HCT116 (cell line): ENCODE measurements around the gene LDLRAD4. TPM values are rescaled to one million over a fixed set of nuclear protein-coding genes. Genes with fewer than 3 reads are reported as not detected.

Source experiments
- ATAC-seq: fragments of 200-7000 bp; cut with Tn5 transposase; 2 replicates; pipeline ENCODE4 v1.9.1; 2020; ENCODE audit warnings: mild to moderate bottlenecking, moderate library complexity
- BruUV-seq: library from RNA; stranded (reverse); fragments of 400-500 nt; replicated peaks from 2 replicates; lab custom pipeline; 2021; lab: Mats Ljungman, UMichigan
- CTCF ChIA-PET: fragments of 300-600 bp; sonication (Branson Sonifier 250); formaldehyde crosslinking; loops from one replicate; lab custom pipeline; 2021; ENCODE audit warnings: antibody characterized with exemption; lab: Charles Lee
- POLR2A ChIA-PET: fragments of 300-600, 350-600 bp; sonication (Branson Sonifier 250); formaldehyde crosslinking; loops from one replicate; lab custom pipeline; 2021; ENCODE audit warnings: antibody characterized with exemption; lab: Charles Lee
- RAD21 ChIA-PET, 2 experiments: fragments of 300-600 bp; sonication (Branson Sonifier 250); formaldehyde crosslinking; loops; one replicate each; lab custom pipeline; 2023; ENCODE audit warnings: low total read pairs in 2 of 2; ENCODE audit not compliant: uncharacterized antibody in 2 of 2, unreplicated experiment in 2 of 2, low non-redundant PET in 1 of 2; lab: Charles Lee
- DNase-seq: peaks from one replicate; pipeline ENCODE4 v3.0.0-alpha.2; 2010; ENCODE audit warnings: low read depth, low spot score
- H2AFZ ChIP-seq: fragments of 200-600 bp; shearing (Covaris generic), sonication (generic); 2 replicates; pipeline ENCODE4 v1.6.1; 2017; ENCODE audit warnings: low read depth, mixed run types, mixed read lengths, antibody characterized with exemption, low read length; ENCODE audit not compliant: poor library complexity, severe bottlenecking
- H3K27ac ChIP-seq: 2 replicates; pipeline ENCODE4 v1.5.1; 2012; ENCODE audit warnings: low read depth, low read length
- H3K27me3 ChIP-seq: fragments of 200-600 bp; sonication (generic); 2 replicates; pipeline ENCODE4 v1.6.1; 2016; ENCODE audit warnings: mixed run types, low read length, mixed read lengths; ENCODE audit not compliant: insufficient read depth
- H3K36me3 ChIP-seq, 2 experiments: fragments of 200-500 bp in 1 of 2; fragments of 200-600 bp in 1 of 2; sonication (Bioruptor generic) in 1 of 2; sonication (generic) in 1 of 2; 2 replicates each; pipeline versions ENCODE4 v1.5.1 to v1.6.1; 2014 to 2016; ENCODE audit warnings: low read length in 2 of 2, inconsistent platforms in 1 of 2, mixed read lengths in 1 of 2, mixed run types in 1 of 2; ENCODE audit not compliant: insufficient read depth in 2 of 2, control insufficient read depth in 1 of 2
- H3K4me1 ChIP-seq, 2 experiments: fragments of 200-600 bp in 1 of 2; sonication (generic) in 1 of 2; 2 replicates each; pipeline versions ENCODE4 v1.5.1 to v1.6.1; 2012 to 2017; ENCODE audit warnings: low read length in 2 of 2, inconsistent platforms in 1 of 2, mild to moderate bottlenecking in 1 of 2, mixed read lengths in 1 of 2, mixed run types in 1 of 2, moderate library complexity in 1 of 2; ENCODE audit not compliant: insufficient read depth in 2 of 2, control insufficient read depth in 1 of 2
- H3K4me2 ChIP-seq: fragments of 200-600 bp; sonication (generic); 2 replicates; pipeline ENCODE4 v1.6.1; 2017; ENCODE audit warnings: mixed run types, low read length, mixed read lengths
- H3K4me3 ChIP-seq, 2 experiments: fragments of 200-600 bp in 1 of 2; sonication (generic) in 1 of 2; replicated peaks in 1 of 2; 2 replicates each; pipeline ENCODE4 v1.5.1; 2011 to 2016; ENCODE audit warnings: low read length in 2 of 2, control low read depth in 1 of 2, low read depth in 1 of 2, mild to moderate bottlenecking in 1 of 2, mixed read lengths in 1 of 2, mixed run types in 1 of 2
- H3K79me2 ChIP-seq: fragments of 200-600 bp; sonication (generic); 2 replicates; pipeline ENCODE4 v1.6.1; 2017; ENCODE audit warnings: mild to moderate bottlenecking, mixed run types, low read length, moderate library complexity, mixed read lengths; ENCODE audit not compliant: insufficient read depth
- H3K9ac ChIP-seq: fragments of 200-600 bp; sonication (generic); 2 replicates; pipeline ENCODE4 v1.6.1; 2016; ENCODE audit warnings: low read length, mixed read lengths
- H3K9me2 ChIP-seq: fragments of 200-600 bp; sonication (generic), shearing (Covaris generic); 2 replicates; pipeline ENCODE4 v1.6.1; 2017; ENCODE audit warnings: mixed run types, mild to moderate bottlenecking, moderate library complexity; ENCODE audit not compliant: insufficient read depth
- H3K9me3 ChIP-seq, 2 experiments: fragments of 200-500 bp in 1 of 2; fragments of 200-600 bp in 1 of 2; sonication (Bioruptor generic) in 1 of 2; sonication (generic) in 1 of 2; 2 replicates each; pipeline ENCODE4 v1.6.1; 2014 to 2017; ENCODE audit warnings: low read length in 2 of 2, mixed read lengths in 2 of 2, inconsistent platforms in 1 of 2, low read depth in 1 of 2, mild to moderate bottlenecking in 1 of 2, mixed run types in 1 of 2, moderate library complexity in 1 of 2; ENCODE audit not compliant: control insufficient read depth in 1 of 2, insufficient read depth in 1 of 2
- H4K20me1 ChIP-seq: fragments of 200-600 bp; sonication (generic), shearing (Covaris generic); 2 replicates; pipeline ENCODE4 v1.6.1; 2017; ENCODE audit warnings: mixed run types, mild to moderate bottlenecking, moderate library complexity; ENCODE audit not compliant: insufficient read depth
- CBX3 ChIP-seq: IDR thresholded peaks from 2 replicates; pipeline ENCODE4 v1.6.1; 2012; ENCODE audit warnings: low read depth
- CEBPB ChIP-seq: IDR thresholded peaks from 2 replicates; pipeline ENCODE4 v1.6.1; 2012; ENCODE audit warnings: low read depth
- EGR1 ChIP-seq: IDR thresholded peaks from 2 replicates; pipeline ENCODE4 v1.6.1; 2012; ENCODE audit warnings: low read depth
- ELF1 ChIP-seq: IDR thresholded peaks from 2 replicates; pipeline ENCODE4 v1.6.1; 2012; ENCODE audit warnings: low read depth, borderline replicate concordance
- EZH2 ChIP-seq: fragments of 200-600 bp; sonication (generic); IDR thresholded peaks from 2 replicates; pipeline ENCODE4 v1.6.1; 2017; ENCODE audit warnings: antibody characterized with exemption, mixed run types
- EZH2phosphoT487 ChIP-seq: fragments of 200-600 bp; IDR thresholded peaks from 2 replicates; pipeline ENCODE4 v1.6.1; 2018; ENCODE audit warnings: antibody characterized with exemption, borderline replicate concordance
- FOSL1 ChIP-seq: IDR thresholded peaks from 2 replicates; pipeline ENCODE4 v1.6.1; 2012; ENCODE audit warnings: low read depth
- JUND ChIP-seq: IDR thresholded peaks from 2 replicates; pipeline ENCODE4 v1.6.1; 2012
- POLR2AphosphoS5 ChIP-seq: IDR thresholded peaks from 2 replicates; pipeline ENCODE4 v1.6.1; 2011; ENCODE audit warnings: mild to moderate bottlenecking, low read depth, low read length, moderate library complexity
- RAD21 ChIP-seq: IDR thresholded peaks from 2 replicates; pipeline ENCODE4 v1.6.1; 2012; ENCODE audit warnings: low read depth, mild to moderate bottlenecking
- SP1 ChIP-seq: IDR thresholded peaks from 2 replicates; pipeline ENCODE4 v1.6.1; 2012; ENCODE audit warnings: low read depth
- SRF ChIP-seq: IDR thresholded peaks from 2 replicates; pipeline ENCODE4 v1.6.1; 2012; ENCODE audit warnings: low read depth
- TCF7L2 ChIP-seq: IDR thresholded peaks from 2 replicates; pipeline ENCODE4 v1.7.0; 2011; ENCODE audit warnings: borderline replicate concordance, inconsistent platforms; ENCODE audit not compliant: insufficient read depth, insufficient read length; ENCODE audit errors: extremely low read depth
- ZFX ChIP-seq: fragments of 450-650 bp; IDR thresholded peaks from 2 replicates; pipeline ENCODE4 v1.6.1; 2017
- ZNF274 ChIP-seq: fragments of 200-500 bp; sonication (Bioruptor generic); IDR thresholded peaks from 2 replicates; pipeline ENCODE4 v1.6.1; 2014; ENCODE audit warnings: mild to moderate bottlenecking, low read depth, low read length, inconsistent platforms
- intact Hi-C: fragments of 100-400 bp; cut with micrococcal nuclease; formaldehyde crosslinking; loops from 2 replicates; pipeline ENCODE4 v1.10.0; 2022
- total RNA-seq: library from RNA; stranded (reverse); gene quantifications from one replicate; pipeline ENCODE4 v1.2.1, GENCODE V29; 2021; ENCODE audit not compliant: unreplicated experiment
- TF ChIP-seq, protein P1 (sequence below), 3 experiments: fragments of 200-600 bp in 1 of 3; sonication (generic) in 1 of 3; IDR thresholded peaks in 2 of 3; conservative IDR thresholded peaks in 1 of 3; 2 replicates each; pipeline ENCODE4 v1.5.1; 2012 to 2017; ENCODE audit warnings: low read depth in 2 of 3, low read length in 2 of 3, antibody characterized with exemption in 1 of 3, borderline replicate concordance in 1 of 3, control low read depth in 1 of 3, mild to moderate bottlenecking in 1 of 3, mixed read lengths in 1 of 3, mixed run types in 1 of 3, moderate library complexity in 1 of 3; ENCODE audit not compliant: insufficient read depth in 1 of 3
- TF ChIP-seq, protein P2 (sequence below): IDR thresholded peaks from 2 replicates; pipeline ENCODE4 v1.6.1; 2012
- TF ChIP-seq, protein P3 (sequence below): IDR thresholded peaks from 2 replicates; pipeline ENCODE4 v1.6.1; 2012; ENCODE audit warnings: low read depth

LDLRAD4 gene
- total RNA-seq, 1 experiment from 2014 or later, result 1.2 TPM

DNA sequence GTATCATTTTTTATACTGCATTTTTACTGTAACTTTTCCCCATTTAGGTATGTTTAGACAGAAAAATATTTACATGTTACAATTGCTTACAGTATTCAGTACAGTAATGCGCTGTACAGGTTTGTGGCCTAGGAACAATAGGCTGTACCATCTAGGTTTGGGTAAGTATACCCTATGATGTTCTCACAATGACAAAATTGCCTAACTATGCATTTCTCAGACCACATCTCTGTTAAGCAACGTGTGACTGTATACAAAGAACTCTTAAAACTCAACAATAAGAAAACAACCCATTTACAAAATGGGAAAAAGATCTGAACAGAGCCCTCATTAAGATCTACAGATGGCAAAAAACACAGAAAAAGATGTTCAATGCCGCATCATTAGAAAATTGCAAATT is 478.4 kb downstream of the LDLRAD4 start:
- Histone ChIP-seq H3K4me1 (no peaks in the 10 kb centered on the region), H3K36me3 (peaks cover 0 to 9% of the 10 kb centered on the region in 2 experiments; a peak in 1 of 4 replicates), H3K27me3 (no peaks in the 10 kb centered on the region), H4K20me1 (no peaks in the 10 kb centered on the region), H3K9me3 (peaks cover 6% of the 10 kb centered on the region in 2 experiments; a peak in 2 of 4 replicates), H3K79me2 (peaks cover 76% of the 10 kb centered on the region), H3K9me2 (no peaks in the 10 kb centered on the region), H3K9ac (no peak overlapping the region), H3K4me3 (no peak overlapping the region), H2AFZ (no peak overlapping the region), H3K27ac (no peak overlapping the region), H3K4me2 (no peak overlapping the region)
- ChIA-PET CTCF (no interaction called here), RAD21 (no interaction called here), POLR2A (no interaction called here)
- no TSS peak for BruUV-seq
- DNase-seq (no peak), ATAC-seq (no peak)
- intact Hi-C loops, result no loop called here
- TF ChIP-seq ZFX, result no peak
- TF ChIP-seq, protein P1, sequence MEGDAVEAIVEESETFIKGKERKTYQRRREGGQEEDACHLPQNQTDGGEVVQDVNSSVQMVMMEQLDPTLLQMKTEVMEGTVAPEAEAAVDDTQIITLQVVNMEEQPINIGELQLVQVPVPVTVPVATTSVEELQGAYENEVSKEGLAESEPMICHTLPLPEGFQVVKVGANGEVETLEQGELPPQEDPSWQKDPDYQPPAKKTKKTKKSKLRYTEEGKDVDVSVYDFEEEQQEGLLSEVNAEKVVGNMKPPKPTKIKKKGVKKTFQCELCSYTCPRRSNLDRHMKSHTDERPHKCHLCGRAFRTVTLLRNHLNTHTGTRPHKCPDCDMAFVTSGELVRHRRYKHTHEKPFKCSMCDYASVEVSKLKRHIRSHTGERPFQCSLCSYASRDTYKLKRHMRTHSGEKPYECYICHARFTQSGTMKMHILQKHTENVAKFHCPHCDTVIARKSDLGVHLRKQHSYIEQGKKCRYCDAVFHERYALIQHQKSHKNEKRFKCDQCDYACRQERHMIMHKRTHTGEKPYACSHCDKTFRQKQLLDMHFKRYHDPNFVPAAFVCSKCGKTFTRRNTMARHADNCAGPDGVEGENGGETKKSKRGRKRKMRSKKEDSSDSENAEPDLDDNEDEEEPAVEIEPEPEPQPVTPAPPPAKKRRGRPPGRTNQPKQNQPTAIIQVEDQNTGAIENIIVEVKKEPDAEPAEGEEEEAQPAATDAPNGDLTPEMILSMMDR (IDR thresholded peaks at IDR 0.05 in 2 of 3, conservative IDR thresholded peaks at IDR 0.05 in 1 of 3; ENCODE audit: borderline replicate concordance in 1 of 3, insufficient read depth in 1 of 3, low read depth in 2 of 3, low read length in 2 of 3), result no peak
- TF ChIP-seq ELF1, result no peak
- TF ChIP-seq JUND, result no peak
- TF ChIP-seq RAD21, result no peak
- TF ChIP-seq EZH2, result no peak
- no peak for TF ChIP-seq FOSL1
- TF ChIP-seq EZH2phosphoT487, result no peak
- TF ChIP-seq, protein P2, sequence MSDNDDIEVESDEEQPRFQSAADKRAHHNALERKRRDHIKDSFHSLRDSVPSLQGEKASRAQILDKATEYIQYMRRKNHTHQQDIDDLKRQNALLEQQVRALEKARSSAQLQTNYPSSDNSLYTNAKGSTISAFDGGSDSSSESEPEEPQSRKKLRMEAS, result no peak
- TF ChIP-seq SP1, result no peak
- TF ChIP-seq, protein P3, sequence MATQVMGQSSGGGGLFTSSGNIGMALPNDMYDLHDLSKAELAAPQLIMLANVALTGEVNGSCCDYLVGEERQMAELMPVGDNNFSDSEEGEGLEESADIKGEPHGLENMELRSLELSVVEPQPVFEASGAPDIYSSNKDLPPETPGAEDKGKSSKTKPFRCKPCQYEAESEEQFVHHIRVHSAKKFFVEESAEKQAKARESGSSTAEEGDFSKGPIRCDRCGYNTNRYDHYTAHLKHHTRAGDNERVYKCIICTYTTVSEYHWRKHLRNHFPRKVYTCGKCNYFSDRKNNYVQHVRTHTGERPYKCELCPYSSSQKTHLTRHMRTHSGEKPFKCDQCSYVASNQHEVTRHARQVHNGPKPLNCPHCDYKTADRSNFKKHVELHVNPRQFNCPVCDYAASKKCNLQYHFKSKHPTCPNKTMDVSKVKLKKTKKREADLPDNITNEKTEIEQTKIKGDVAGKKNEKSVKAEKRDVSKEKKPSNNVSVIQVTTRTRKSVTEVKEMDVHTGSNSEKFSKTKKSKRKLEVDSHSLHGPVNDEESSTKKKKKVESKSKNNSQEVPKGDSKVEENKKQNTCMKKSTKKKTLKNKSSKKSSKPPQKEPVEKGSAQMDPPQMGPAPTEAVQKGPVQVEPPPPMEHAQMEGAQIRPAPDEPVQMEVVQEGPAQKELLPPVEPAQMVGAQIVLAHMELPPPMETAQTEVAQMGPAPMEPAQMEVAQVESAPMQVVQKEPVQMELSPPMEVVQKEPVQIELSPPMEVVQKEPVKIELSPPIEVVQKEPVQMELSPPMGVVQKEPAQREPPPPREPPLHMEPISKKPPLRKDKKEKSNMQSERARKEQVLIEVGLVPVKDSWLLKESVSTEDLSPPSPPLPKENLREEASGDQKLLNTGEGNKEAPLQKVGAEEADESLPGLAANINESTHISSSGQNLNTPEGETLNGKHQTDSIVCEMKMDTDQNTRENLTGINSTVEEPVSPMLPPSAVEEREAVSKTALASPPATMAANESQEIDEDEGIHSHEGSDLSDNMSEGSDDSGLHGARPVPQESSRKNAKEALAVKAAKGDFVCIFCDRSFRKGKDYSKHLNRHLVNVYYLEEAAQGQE, result no peak
- no peak for TF ChIP-seq POLR2AphosphoS5
- TF ChIP-seq CEBPB, result no peak
- TF ChIP-seq ZNF274, result no peak
- TF ChIP-seq SRF, result no peak
- no peak for TF ChIP-seq TCF7L2
- TF ChIP-seq EGR1, result no peak
- TF ChIP-seq CBX3, result no peak
